HCT116 (cell line): ENCODE results near the gene WWOX. TPM values are rescaled to one million over a fixed set of nuclear protein-coding genes. Genes with fewer than 3 reads are reported as not detected.

Experiments used
- ATAC-seq: fragments of 200-7000 bp; cut with Tn5 transposase; 2 replicates; pipeline ENCODE4 v1.9.1; 2020; ENCODE audit warnings: mild to moderate bottlenecking, moderate library complexity
- BruUV-seq: library from RNA; stranded (reverse); fragments of 400-500 nt; replicated peaks from 2 replicates; lab custom pipeline; 2021; lab: Mats Ljungman, UMichigan
- CTCF ChIA-PET: fragments of 300-600 bp; sonication (Branson Sonifier 250); formaldehyde crosslinking; loops from one replicate; lab custom pipeline; 2021; ENCODE audit warnings: antibody characterized with exemption; lab: Charles Lee
- POLR2A ChIA-PET: fragments of 300-600, 350-600 bp; sonication (Branson Sonifier 250); formaldehyde crosslinking; loops from one replicate; lab custom pipeline; 2021; ENCODE audit warnings: antibody characterized with exemption; lab: Charles Lee
- RAD21 ChIA-PET, 2 experiments: fragments of 300-600 bp; sonication (Branson Sonifier 250); formaldehyde crosslinking; loops; one replicate each; lab custom pipeline; 2023; ENCODE audit warnings: low total read pairs in 2 of 2; ENCODE audit not compliant: uncharacterized antibody in 2 of 2, unreplicated experiment in 2 of 2, low non-redundant PET in 1 of 2; lab: Charles Lee
- DNase-seq: peaks from one replicate; pipeline ENCODE4 v3.0.0-alpha.2; 2010; ENCODE audit warnings: low read depth, low spot score
- H2AFZ ChIP-seq: fragments of 200-600 bp; shearing (Covaris generic), sonication (generic); 2 replicates; pipeline ENCODE4 v1.6.1; 2017; ENCODE audit warnings: low read depth, mixed run types, mixed read lengths, antibody characterized with exemption, low read length; ENCODE audit not compliant: poor library complexity, severe bottlenecking
- H3K27ac ChIP-seq: 2 replicates; pipeline ENCODE4 v1.5.1; 2012; ENCODE audit warnings: low read depth, low read length
- H3K27me3 ChIP-seq: fragments of 200-600 bp; sonication (generic); 2 replicates; pipeline ENCODE4 v1.6.1; 2016; ENCODE audit warnings: mixed run types, low read length, mixed read lengths; ENCODE audit not compliant: insufficient read depth
- H3K36me3 ChIP-seq, 2 experiments: fragments of 200-500 bp in 1 of 2; fragments of 200-600 bp in 1 of 2; sonication (Bioruptor generic) in 1 of 2; sonication (generic) in 1 of 2; 2 replicates each; pipeline versions ENCODE4 v1.5.1 to v1.6.1; 2014 to 2016; ENCODE audit warnings: low read length in 2 of 2, inconsistent platforms in 1 of 2, mixed read lengths in 1 of 2, mixed run types in 1 of 2; ENCODE audit not compliant: insufficient read depth in 2 of 2, control insufficient read depth in 1 of 2
- H3K4me1 ChIP-seq, 2 experiments: fragments of 200-600 bp in 1 of 2; sonication (generic) in 1 of 2; 2 replicates each; pipeline versions ENCODE4 v1.5.1 to v1.6.1; 2012 to 2017; ENCODE audit warnings: low read length in 2 of 2, inconsistent platforms in 1 of 2, mild to moderate bottlenecking in 1 of 2, mixed read lengths in 1 of 2, mixed run types in 1 of 2, moderate library complexity in 1 of 2; ENCODE audit not compliant: insufficient read depth in 2 of 2, control insufficient read depth in 1 of 2
- H3K4me2 ChIP-seq: fragments of 200-600 bp; sonication (generic); 2 replicates; pipeline ENCODE4 v1.6.1; 2017; ENCODE audit warnings: mixed run types, low read length, mixed read lengths
- H3K4me3 ChIP-seq, 2 experiments: fragments of 200-600 bp in 1 of 2; sonication (generic) in 1 of 2; replicated peaks in 1 of 2; 2 replicates each; pipeline ENCODE4 v1.5.1; 2011 to 2016; ENCODE audit warnings: low read length in 2 of 2, control low read depth in 1 of 2, low read depth in 1 of 2, mild to moderate bottlenecking in 1 of 2, mixed read lengths in 1 of 2, mixed run types in 1 of 2
- H3K79me2 ChIP-seq: fragments of 200-600 bp; sonication (generic); 2 replicates; pipeline ENCODE4 v1.6.1; 2017; ENCODE audit warnings: mild to moderate bottlenecking, mixed run types, low read length, moderate library complexity, mixed read lengths; ENCODE audit not compliant: insufficient read depth
- H3K9ac ChIP-seq: fragments of 200-600 bp; sonication (generic); 2 replicates; pipeline ENCODE4 v1.6.1; 2016; ENCODE audit warnings: low read length, mixed read lengths
- H3K9me2 ChIP-seq: fragments of 200-600 bp; sonication (generic), shearing (Covaris generic); 2 replicates; pipeline ENCODE4 v1.6.1; 2017; ENCODE audit warnings: mixed run types, mild to moderate bottlenecking, moderate library complexity; ENCODE audit not compliant: insufficient read depth
- H3K9me3 ChIP-seq, 2 experiments: fragments of 200-500 bp in 1 of 2; fragments of 200-600 bp in 1 of 2; sonication (Bioruptor generic) in 1 of 2; sonication (generic) in 1 of 2; 2 replicates each; pipeline ENCODE4 v1.6.1; 2014 to 2017; ENCODE audit warnings: low read length in 2 of 2, mixed read lengths in 2 of 2, inconsistent platforms in 1 of 2, low read depth in 1 of 2, mild to moderate bottlenecking in 1 of 2, mixed run types in 1 of 2, moderate library complexity in 1 of 2; ENCODE audit not compliant: control insufficient read depth in 1 of 2, insufficient read depth in 1 of 2
- H4K20me1 ChIP-seq: fragments of 200-600 bp; sonication (generic), shearing (Covaris generic); 2 replicates; pipeline ENCODE4 v1.6.1; 2017; ENCODE audit warnings: mixed run types, mild to moderate bottlenecking, moderate library complexity; ENCODE audit not compliant: insufficient read depth
- CBX3 ChIP-seq: IDR thresholded peaks from 2 replicates; pipeline ENCODE4 v1.6.1; 2012; ENCODE audit warnings: low read depth
- EZH2 ChIP-seq: fragments of 200-600 bp; sonication (generic); IDR thresholded peaks from 2 replicates; pipeline ENCODE4 v1.6.1; 2017; ENCODE audit warnings: antibody characterized with exemption, mixed run types
- SP1 ChIP-seq: IDR thresholded peaks from 2 replicates; pipeline ENCODE4 v1.6.1; 2012; ENCODE audit warnings: low read depth
- YY1 ChIP-seq: IDR thresholded peaks from 2 replicates; pipeline ENCODE4 v1.6.1; 2011; ENCODE audit warnings: low read length, low read depth, moderate library complexity, mild to moderate bottlenecking; ENCODE audit not compliant: insufficient replicate concordance; ENCODE audit errors: extremely low read depth
- ZFX ChIP-seq: fragments of 450-650 bp; IDR thresholded peaks from 2 replicates; pipeline ENCODE4 v1.6.1; 2017
- intact Hi-C: fragments of 100-400 bp; cut with micrococcal nuclease; formaldehyde crosslinking; loops from 2 replicates; pipeline ENCODE4 v1.10.0; 2022
- total RNA-seq: library from RNA; stranded (reverse); gene quantifications from one replicate; pipeline ENCODE4 v1.2.1, GENCODE V29; 2021; ENCODE audit not compliant: unreplicated experiment
- TF ChIP-seq, protein P1 (sequence below): IDR thresholded peaks from 2 replicates; pipeline ENCODE4 v1.6.1; 2011; ENCODE audit warnings: mild to moderate bottlenecking, low read length, moderate library complexity; ENCODE audit not compliant: insufficient replicate concordance; ENCODE audit errors: extremely low read depth
- TF ChIP-seq, protein P2 (sequence below): IDR thresholded peaks from 2 replicates; pipeline ENCODE4 v1.6.1; 2012

The WWOX gene
- total RNA-seq, 1 experiment from 2014 or later = 13.7 TPM

DNA sequence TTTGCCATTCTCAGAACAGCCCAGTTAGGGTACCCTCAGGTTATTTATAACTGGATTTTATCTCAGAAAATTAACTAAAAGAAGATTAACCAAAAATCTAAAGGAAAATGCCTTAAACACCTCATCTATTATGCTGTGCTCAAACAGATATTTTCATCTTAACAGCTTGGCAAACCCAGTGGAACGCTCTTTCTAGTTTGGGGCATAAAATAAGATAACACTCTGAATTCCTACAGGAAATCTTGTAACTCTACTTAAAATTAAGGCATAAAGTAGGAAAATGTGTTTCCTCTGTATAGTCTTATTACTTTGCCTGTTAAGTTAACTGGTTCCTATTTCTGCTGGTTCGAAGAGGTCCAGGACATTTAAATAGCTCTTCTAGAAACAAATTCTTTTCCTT lies 777.2 kb downstream of the WWOX start:
- ChIA-PET CTCF (no interaction called here), POLR2A (no interaction called here), RAD21 (no interaction called here)
- no peaks in the 10 kb centered on the region for H4K20me1 ChIP-seq
- no peaks in the 10 kb centered on the region for H3K4me1 ChIP-seq
- no peaks in the 10 kb centered on the region for H3K36me3 ChIP-seq
- intact Hi-C loops = no loop called here
- no peaks in the 10 kb centered on the region for H3K79me2 ChIP-seq
- H3K4me3 ChIP-seq = no peak overlapping the region
- peaks cover 7 to 11% of the 10 kb centered on the region in 2 experiments; a peak in 2 of 4 replicates for H3K9me3 ChIP-seq
- DNase-seq = no peak
- BruUV-seq = no TSS peak
- no peak for TF ChIP-seq ZFX
- no peak for TF ChIP-seq CBX3
- no peak for TF ChIP-seq YY1
- TF ChIP-seq, protein P1, sequence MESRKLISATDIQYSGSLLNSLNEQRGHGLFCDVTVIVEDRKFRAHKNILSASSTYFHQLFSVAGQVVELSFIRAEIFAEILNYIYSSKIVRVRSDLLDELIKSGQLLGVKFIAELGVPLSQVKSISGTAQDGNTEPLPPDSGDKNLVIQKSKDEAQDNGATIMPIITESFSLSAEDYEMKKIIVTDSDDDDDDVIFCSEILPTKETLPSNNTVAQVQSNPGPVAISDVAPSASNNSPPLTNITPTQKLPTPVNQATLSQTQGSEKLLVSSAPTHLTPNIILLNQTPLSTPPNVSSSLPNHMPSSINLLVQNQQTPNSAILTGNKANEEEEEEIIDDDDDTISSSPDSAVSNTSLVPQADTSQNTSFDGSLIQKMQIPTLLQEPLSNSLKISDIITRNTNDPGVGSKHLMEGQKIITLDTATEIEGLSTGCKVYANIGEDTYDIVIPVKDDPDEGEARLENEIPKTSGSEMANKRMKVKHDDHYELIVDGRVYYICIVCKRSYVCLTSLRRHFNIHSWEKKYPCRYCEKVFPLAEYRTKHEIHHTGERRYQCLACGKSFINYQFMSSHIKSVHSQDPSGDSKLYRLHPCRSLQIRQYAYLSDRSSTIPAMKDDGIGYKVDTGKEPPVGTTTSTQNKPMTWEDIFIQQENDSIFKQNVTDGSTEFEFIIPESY = no peak
- TF ChIP-seq SP1 = no peak
- TF ChIP-seq, all 23 proteins: peak for 0
- Histone ChIP-seq H3K9me2 (no peaks in the 10 kb centered on the region), H3K9ac (no peak overlapping the region), H2AFZ (no peak overlapping the region), H3K4me2 (no peak overlapping the region), H3K27me3 (no peaks in the 10 kb centered on the region), H3K27ac (no peak overlapping the region)
- ATAC-seq = no peak

DNA sequence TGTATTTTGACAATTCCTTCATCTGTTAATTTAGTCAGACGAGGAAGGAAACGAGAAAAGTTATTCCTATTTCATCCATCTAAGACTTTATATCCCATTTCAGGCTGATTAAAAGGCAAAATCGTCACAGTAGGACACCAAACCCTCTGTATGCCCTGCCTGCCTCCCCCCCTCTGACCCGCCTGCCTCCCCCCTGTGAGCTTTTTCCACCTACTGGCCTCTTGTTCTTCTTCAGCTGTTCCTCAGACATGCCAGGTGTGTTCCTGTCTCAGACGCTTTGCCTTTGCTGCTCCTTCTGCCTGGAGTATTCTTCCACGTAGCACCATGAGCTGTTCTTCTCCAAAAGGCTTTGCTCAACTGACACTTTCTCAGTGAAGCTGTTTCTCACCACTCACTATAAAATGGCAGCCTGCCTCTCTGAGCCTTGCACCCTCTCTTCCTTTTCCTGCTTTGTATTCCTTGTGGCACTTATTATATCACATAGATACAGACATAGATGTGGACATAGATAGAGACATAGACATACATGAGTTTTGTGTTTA lies 777.7 kb downstream of the WWOX start:
- BruUV-seq = no TSS peak
- intact Hi-C loops = no loop called here
- Histone ChIP-seq H3K4me1 (no peaks in the 10 kb centered on the region), H3K9ac (no peak overlapping the region), H3K4me2 (no peak overlapping the region), H3K79me2 (no peaks in the 10 kb centered on the region), H3K36me3 (no peaks in the 10 kb centered on the region), H2AFZ (no peak overlapping the region), H3K9me3 (peaks cover 8 to 11% of the 10 kb centered on the region in 2 experiments; a peak in 2 of 4 replicates), H3K27ac (no peak overlapping the region), H3K27me3 (no peaks in the 10 kb centered on the region), H4K20me1 (no peaks in the 10 kb centered on the region), H3K9me2 (no peaks in the 10 kb centered on the region), H3K4me3 (no peak overlapping the region)
- TF ChIP-seq EZH2 (no peak), SP1 (no peak), YY1 (no peak)
- TF ChIP-seq, protein P2, sequence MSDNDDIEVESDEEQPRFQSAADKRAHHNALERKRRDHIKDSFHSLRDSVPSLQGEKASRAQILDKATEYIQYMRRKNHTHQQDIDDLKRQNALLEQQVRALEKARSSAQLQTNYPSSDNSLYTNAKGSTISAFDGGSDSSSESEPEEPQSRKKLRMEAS = no peak
- ChIA-PET RAD21 (no interaction called here), POLR2A (no interaction called here), CTCF (no interaction called here)
- ATAC-seq (no peak), DNase-seq (no peak)
